Fibroblast of the conjunctiva (primary cell): ENCODE data around the gene LYZ.
A peak's percentile ranks its signal among the peaks of the same experiment; 100 is the strongest.

Experiments used
- DNase-seq: peaks from one replicate; pipeline ENCODE4 v3.0.0-alpha.2; 2010; ENCODE audit warnings: low read depth

LYZ gene

GRCh38 chr12:69338936-69339335 is 9.2 kb upstream of the LYZ start:
- DNase-seq, result no peak

DNA sequence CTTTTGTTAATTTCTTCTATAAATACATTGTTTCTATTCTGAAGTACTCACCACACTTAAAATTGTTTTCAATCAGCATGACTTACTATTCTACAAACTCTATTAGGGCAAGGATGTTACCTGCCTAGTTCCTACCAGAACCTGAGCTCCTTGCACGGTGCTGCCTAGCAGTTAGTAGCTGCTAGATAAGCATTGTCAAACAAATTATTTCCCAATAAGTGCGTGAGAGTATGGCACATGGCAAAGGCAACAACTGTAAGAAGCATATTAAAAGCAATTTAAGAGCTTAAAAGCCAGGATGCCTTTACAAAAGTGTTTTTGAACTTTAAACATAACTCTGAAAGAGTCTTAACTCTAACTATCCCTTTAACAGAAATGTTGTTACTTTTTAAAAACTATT is 8.2 kb upstream of the LYZ start:
- no peak for DNase-seq

- no peak for DNase-seq
Observed at GRCh38 chr12:69341328-69341727, 6.9 kb upstream of the LYZ start.

DNA sequence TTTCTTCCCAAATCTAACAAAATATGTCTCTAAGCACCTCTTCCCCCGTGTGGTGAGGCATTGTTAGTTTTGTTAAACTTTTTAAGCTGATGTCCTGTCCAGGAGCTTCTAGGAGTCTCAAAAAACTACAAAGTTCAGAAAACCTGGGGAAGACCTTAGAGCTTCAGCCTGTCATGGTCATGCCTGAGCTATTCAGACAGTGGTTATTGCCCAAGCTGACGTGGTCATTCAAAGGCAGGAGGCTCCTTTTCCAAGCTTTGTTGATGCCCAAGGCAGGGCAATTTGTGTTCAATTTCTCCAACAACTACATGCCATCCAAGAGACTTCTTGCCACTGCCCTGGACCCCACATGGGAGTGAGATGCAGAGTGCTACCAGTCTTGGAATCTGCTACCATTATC is 5.8 kb upstream of the LYZ start:
- DNase-seq, result no peak

DNA sequence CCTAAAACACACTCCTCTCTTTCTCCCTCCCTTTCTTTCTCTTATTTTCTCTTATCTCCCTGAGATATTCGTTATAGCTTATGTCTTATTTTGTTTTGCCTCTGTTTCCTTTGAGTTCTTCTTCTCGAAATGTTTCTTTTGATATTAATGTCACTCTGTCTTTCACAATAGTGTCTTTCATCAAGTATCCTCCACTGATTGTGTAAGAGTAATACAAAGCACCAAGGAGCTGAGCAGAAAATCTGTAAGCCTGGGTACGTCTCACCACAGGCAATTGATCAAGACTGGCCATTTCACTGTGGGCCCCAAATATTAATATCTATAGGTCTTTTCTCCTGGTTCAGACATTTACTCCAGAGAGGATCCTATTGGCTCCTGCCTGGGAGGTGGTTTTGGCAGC is 4.8 kb upstream of the LYZ start:
- no peak for DNase-seq

- no peak for DNase-seq
Observed at GRCh38 chr12:69343885-69344612, 4.1 kb upstream of the LYZ start.

DNA sequence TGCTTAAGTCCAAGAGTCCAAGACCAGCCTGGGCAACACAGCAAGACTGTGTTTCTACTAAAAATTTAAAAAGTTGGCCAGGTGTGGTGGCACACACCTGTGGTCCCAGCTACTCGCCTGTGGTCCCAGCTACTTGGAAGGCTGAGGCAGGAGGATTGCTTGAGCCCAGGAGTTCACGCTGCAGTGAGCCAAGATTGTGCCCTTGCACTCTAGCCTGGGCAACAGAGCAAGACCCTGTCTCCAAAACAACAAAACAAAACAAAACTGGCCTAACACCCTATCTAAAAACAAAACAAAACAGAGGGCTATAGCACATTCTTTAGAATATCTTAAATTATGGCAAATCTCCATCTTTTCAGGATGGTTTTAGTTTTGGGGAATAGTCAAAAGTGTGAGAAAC is 3.1 kb upstream of the LYZ start:
- no peak for DNase-seq

DNA sequence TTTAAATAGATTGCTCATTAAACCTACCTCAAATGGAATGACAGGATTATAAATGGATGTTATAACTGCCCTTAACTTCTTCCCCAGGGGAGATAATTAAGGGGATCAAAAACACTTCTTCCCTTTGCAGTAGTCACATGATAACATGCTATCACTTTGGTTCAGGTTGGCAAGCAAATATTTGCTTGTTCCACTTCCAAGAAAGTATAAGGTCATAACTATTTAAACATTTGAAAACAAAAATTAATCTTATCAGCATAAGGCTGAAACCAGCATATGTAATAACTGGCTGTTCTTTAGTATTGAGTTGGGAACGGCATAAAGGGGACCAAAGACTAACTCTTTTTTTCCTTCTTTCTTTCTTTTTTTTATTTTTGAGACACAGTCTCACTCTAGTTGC is 2.4 kb upstream of the LYZ start:
- no peak for DNase-seq

- DNase-seq, result no peak
Observed at GRCh38 chr12:69350002-69350626, 1.9 kb downstream of the LYZ start.

- no peak for DNase-seq
Observed at GRCh38 chr12:69350777-69351176, 2.6 kb downstream of the LYZ start.

DNA sequence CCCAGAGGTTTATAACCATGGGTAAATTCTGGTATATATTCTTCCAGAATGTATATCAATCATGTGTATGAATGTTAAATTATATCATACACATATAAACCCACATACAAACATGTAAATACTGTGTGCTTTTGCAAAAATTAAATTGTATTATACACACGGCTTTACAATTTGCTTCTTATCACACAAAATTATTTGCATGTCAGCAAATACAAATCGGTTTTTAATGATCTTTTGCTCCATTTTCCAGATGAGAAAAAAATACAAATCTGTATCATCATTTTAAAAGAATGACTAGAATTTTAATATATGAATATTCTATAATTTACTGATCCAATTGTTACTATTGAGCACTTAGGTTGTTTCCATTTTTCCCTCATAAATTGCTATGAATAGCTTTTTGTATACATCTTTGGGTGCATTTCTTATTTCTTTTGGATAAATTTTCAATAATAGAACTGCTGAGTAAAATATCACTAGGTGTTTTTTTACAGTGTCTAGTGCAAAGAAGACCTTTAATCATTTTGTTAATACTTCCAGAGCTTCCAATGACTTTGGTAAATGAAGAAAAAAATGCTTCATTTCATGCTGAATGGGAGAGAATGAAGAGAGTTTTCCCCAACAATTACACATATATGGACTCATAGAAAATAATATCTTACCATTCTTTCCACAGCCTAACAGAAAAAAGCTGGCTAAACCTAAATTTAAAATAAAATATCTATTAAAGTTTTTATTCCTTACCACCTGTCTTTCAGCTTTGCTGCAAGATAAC is 3.5 kb downstream of the LYZ start:
- no peak for DNase-seq

DNA sequence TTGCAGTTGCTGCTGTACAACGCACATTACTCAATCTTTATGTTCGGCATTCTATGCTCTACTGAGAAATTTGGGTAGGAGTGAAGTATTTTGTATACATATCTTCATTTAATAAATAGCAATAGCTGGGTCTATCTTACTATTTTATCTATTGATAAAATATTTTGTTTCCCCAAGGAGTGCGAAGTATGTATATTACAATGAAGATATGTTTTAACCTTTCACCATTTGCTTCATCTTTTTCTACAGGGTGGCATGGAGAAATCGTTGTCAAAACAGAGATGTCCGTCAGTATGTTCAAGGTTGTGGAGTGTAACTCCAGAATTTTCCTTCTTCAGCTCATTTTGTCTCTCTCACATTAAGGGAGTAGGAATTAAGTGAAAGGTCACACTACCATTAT is 4.7 kb downstream of the LYZ start:
- DNase-seq, result no peak

GRCh38 chr12:69354172-69354555 is 6.0 kb downstream of the LYZ start:
- DNase-seq, result no peak

DNA sequence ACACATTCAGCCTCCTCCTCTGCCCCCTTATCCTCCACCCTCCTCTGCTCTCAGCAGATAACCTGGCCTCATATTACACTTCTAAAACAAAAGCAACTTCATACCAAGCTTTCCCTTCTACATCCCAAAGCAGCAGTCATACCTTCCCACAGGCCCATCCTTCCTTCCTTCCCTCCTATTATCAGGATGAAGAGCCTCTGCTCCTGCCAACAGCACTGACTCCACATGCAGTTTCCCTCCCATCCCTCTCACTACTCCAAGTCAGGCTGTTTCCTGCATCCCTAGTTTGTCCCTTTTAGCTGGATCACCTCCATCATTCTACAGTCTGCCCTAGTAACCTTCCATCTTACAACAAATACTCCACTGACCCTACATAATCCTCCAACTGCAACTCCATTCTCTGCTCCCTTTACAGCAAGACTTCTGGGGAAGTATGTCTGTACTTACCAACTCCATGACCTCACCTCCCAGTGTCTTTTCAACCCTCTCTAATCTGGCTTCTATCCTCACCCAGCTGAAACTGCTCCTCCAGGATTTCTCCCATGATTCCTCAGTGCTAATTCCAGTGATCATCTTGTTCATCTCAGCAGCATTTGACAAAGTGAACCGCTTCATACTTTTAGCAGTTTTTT is 6.5 kb downstream of the LYZ start:
- DNase-seq, result no peak

GRCh38 chr12:69355363-69356028 is 7.3 kb downstream of the LYZ start:
- no peak for DNase-seq

- DNase-seq, result peak; percentile 74
Observed at GRCh38 chr12:69359531-69360347, 11.6 kb downstream of the LYZ start, which contains the start of gene YEATS4. Gene YEATS4 (plus strand): TSS chr12:69359743. CDS start chr12:69359973, 230 bp downstream.

- no peak for DNase-seq
Observed at GRCh38 chr12:69360348-69360672, 12.1 kb downstream of the LYZ start.

DNA sequence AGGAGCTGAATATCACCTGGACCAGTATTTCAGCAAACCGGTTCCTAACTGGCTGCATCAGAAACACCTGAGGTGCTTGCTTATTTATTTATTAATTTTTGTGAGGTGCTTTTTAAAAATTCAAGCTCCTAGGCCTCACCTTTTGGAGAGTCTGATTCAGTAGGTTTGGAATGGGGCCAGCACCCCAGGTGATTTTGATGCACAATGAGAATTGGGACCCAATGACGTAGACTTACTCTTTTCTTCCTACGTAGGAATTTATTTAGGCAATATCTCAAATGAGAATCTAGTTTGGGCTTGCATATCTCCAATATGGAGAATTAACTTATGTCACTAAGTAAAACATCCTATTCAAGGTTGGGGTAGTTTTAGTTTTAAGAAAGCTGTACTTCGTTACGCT is 18.6 kb downstream of the LYZ start:
- no peak for DNase-seq

DNA sequence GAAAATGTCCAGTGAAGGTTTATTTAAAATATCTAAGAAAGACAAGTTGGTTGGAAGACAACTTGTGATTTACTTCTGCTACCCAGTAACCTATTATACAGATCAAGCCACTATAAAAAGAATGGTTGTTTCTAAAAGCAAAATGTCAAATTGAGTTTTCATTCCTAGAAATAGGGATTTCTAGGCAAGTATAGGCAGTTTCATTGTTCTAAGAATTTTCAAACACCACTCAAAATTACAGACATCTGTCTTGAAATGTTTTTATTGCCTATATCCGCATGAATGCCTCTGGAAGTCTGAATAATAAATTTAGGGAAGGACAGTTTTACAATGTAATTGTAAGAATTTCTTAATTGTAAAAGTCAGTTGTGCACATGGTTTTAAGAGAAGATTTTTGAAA is 20.0 kb downstream of the LYZ start:
- no peak for DNase-seq

DNA sequence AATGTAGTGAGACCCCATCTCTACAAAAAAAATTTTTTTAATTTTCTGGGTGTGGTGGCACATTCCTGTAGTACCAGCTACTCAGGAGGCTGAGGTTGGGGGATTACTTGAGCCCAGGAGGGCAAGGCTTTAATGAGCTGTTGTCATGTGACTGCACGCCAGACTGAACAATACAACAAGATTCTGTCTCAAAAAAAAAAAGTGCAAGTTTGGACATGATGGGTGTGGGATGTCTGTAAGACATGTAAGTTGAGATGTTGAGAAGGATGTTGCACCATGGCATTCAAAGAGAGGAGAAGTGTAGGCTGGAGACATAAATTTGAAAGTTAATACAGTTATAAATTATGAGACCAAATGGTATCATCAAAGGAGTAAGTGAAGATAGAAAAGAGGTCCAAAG is 34.9 kb downstream of the LYZ start:
- no peak for DNase-seq

DNA sequence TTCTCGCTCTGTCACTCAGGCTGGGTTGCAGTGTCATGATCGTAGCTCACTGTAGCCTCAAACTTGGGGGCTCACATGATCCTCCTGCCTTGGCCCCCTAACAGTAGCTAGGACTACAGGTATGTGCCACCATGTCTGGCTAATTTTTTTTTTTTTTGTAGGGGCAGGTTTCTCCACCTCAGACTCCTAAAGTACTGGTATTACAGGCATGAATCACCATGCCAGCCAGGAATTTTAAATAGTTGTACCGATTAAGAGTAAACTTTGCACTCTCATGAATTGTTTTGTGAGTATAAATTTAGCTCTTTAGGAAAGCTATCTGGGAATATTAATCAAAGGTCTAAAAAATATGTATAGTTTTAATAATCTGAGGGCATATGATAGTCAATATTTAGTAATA is 36.9 kb downstream of the LYZ start:
- DNase-seq, result no peak

- DNase-seq, result no peak
Observed at GRCh38 chr12:69386921-69387320, 38.7 kb downstream of the LYZ start.
